Glomerular visceral epithelial cell (primary cell): ENCODE data around the gene ROR2.

ENCODE experiments used
- DNase-seq: peaks from one replicate; pipeline ENCODE4 v3.0.0-alpha.2; 2016; ENCODE audit errors: extremely low spot score

The ROR2 gene

DNA sequence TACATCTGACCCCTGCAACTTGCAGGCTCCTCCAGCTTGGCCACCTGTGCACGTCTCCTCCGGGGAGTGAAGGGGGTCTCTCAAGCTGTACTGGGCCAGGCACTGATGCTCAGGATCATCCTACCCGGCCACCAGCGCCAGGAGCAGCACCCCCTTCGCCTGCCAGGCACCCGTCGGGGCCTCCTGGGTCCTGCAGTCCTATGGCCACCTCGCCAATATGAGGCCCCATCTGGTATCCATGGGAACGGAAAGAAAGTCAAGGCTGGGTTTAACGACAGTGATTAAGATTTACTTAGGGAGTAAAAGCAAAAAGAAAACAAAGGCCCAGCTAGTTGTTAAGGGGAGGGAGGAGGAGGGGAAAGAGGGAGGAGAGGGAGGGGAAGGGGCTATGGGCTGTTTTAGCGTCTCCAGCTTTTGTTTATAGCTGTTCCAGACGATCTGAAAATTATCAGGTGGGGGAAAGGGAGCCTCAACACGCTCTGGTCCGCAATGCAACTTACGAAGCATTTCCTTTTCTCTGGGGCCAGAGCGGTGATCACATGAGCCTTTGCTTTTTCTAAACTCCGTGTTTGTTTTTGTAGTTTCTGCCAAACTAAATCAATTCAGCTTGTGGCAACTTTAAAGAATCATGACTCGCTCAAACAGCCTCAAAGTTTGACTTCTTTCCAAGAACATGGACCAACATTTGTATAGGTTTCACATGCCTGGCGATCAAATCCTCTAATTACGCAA, 132.4 kb downstream of the ROR2 start:
- DNase-seq: no peak

DNA sequence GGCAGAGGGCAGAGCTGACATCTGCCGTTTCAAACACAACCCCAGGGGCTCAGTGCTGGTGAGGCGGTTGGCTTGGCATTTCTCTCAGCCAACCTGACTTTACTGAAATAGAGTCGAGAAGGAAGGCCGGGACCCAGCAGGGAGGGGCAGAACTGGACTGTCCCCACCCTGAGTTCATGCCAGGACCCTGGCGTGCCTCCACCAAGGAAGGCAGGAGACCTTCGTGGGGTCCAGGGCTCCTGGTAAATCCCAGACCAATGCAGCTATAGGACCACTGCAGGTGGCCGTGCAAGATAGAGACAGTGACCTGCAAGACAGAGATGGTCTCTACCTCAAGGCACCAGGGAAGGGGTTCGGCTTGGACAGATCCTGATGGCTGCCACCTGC, 132.9 kb downstream of the ROR2 start:
- DNase-seq: no peak

DNA sequence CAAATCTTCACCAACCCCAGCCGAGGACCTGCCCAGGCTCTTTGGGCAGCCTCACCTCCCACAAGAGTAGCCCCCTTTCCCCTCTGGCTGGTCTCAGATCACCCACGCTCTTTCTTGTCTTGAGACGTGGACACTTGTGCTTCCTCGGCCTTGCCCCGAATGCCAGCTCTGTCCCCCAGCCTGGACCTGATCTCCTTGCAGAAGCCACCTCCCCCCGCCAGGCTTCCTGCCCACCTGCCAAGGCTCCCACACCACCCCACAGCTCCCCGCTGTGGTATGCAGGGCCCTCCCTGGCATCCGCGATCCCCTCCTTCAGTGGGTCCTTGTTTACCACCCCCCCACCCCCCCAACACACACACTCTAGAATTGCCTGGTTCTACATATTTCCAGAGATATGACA, 133.7 kb downstream of the ROR2 start:
- DNase-seq: no peak

DNA sequence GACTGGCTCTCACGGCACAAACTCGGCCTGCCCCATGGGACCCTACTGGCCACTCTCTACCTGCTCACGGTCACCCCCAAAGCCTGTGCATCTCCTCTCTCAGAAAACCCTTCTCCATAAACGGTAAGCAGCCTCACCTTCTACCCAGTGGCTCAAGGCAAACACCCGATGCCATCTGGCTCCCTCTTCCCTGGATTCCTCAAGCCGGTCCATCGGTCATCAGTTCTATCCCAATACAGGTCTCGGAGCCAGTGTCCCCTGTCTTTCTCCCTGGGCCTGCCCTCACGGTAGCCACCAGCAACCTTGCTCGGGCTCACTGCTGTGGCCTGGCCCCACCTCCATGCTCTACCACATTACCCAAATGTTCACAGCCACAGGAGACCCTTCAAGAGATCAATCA, 134.1 kb downstream of the ROR2 start:
- no peak for DNase-seq

GRCh38 chr9:91814753-91815152, 135.3 kb downstream of the ROR2 start:
- no peak for DNase-seq

- no peak for DNase-seq
Observed at GRCh38 chr9:91814201-91814600, 135.8 kb downstream of the ROR2 start.

DNA sequence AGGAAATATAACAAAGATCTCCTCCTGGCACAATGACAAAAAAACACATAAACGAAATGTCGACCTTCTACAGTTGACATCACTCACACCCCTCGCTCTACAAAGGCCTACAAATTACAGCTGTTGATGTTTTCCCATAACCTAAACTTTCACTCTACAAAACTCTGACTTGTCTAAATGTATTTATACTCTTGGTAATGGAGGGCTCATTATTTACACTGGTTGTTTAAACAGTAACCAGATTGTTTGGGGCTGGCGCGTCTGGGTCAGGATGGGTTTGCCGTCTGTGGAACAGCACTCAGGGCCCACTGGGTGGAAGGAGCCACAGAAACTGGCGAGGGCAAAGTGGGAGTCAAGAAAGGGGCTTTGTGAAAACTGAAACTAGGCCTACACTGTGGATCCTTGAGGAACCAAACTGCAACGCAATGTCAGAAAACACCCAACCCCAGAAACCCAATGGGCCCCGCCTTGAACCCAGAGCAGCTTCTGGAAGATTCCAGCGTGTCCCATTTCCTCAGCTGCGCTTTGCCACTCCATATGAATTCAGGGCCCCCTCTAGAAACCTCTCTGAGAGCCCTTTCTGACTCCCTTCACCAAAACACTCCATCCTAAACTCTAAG, 136.7 kb downstream of the ROR2 start:
- no peak for DNase-seq

DNA sequence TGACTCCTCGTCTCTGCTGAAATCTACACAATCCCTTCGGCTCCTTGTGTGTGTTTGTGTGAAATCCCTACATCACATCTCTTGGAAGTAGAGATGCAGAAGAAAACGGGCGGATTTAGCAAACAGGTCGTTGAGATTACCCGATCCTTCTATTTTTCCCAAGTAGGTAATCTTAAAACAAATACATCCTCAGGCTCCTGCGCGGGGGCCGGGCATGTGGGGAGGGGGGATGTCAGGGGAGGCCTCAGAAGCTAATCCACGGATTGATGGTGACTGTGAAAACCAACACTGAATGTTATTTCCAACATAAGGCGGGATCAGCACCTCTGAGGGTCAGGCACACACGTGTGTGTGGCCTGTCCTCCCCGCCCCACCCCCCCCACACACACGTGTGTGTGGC, 137.8 kb downstream of the ROR2 start:
- DNase-seq: no peak

GRCh38 chr9:91811024-91811909, 138.8 kb downstream of the ROR2 start:
- no peak for DNase-seq

GRCh38 chr9:91810286-91810905, 139.6 kb downstream of the ROR2 start:
- no peak for DNase-seq

GRCh38 chr9:91809581-91810285, 140.3 kb downstream of the ROR2 start:
- no peak for DNase-seq

DNA sequence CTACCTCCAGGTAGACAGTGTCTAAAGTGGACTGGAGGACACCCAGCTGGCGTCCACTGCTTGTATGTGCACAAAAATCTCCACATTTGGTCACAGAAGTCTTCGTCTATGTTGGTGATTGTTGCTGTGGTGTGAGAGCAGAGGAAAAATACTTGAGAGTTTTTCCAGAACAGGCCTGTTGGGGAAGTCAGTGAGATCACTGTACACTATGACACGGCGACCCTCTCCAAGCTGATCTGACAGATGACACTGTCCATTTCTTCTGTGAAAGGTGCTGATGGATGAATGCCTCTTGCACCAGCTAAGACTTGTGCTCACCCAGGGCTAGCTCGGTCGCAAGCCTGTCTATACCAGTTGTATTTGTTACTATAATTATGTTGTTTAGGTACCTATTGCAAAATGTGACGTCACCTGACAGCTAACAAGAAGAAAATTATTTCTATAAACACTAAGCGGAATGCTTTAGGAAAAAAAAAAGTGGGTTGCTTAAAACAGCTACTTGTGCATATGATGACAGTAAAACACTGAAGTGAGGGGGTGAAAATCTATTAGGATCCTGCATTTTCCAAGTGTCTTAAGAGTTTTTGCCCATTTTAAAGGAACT, 142.3 kb downstream of the ROR2 start:
- DNase-seq: no peak

DNA sequence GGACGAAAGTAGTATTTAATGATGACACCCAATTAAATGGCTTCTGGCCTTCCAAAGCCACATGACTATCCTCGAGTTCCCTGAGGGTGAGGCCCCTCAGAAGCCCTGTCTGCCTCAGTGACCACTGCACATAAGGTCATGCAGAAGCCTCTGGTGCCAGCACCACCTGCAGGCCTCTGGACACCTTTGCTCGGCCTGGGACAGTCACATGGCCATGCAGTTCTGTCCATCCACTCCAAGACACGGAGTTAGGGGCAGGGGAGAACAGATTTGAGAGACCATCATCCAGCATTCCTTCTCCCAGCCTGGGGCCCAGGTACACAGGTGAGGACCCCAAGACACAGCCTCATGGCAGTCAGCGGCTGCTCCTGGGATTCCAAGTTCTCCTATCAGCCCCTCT, 145.0 kb downstream of the ROR2 start:
- no peak for DNase-seq

DNA sequence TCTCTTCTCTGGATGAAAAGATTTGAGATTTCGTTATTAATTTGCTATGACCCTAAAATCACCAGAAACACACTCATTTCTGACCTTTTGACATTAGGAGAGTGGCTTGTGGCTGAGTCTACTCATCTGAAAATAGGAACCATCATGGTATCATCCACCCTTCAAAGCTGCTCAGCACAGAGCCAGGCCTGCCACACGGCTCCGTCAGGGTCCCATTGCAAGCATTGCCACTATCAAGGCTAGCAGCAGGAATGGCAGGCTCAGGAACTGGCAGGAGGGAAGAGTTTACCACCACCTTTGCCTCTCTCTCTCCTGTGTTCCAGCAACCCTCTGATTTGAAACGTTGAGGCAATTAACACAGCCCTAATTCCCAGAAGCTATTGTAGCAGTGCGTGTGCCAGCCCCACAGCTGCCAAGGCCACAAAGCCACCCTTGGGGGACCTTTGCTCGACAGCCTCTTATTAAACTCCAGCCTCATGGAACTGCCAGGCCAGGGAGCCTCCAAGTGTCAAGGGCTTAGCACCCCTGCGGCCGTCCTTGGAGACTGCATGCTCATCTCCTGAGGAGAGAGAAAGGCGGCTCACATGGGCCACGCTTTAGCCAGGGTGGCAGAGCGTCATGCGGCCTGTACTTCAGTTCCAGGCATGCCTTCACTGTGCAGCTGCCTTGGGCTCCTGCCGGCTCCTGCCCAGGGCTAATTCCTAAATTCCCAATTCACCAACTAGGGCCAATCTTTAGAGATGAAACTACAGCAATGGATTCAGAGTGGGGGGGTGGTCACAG, 145.9 kb downstream of the ROR2 start:
- no peak for DNase-seq

DNA sequence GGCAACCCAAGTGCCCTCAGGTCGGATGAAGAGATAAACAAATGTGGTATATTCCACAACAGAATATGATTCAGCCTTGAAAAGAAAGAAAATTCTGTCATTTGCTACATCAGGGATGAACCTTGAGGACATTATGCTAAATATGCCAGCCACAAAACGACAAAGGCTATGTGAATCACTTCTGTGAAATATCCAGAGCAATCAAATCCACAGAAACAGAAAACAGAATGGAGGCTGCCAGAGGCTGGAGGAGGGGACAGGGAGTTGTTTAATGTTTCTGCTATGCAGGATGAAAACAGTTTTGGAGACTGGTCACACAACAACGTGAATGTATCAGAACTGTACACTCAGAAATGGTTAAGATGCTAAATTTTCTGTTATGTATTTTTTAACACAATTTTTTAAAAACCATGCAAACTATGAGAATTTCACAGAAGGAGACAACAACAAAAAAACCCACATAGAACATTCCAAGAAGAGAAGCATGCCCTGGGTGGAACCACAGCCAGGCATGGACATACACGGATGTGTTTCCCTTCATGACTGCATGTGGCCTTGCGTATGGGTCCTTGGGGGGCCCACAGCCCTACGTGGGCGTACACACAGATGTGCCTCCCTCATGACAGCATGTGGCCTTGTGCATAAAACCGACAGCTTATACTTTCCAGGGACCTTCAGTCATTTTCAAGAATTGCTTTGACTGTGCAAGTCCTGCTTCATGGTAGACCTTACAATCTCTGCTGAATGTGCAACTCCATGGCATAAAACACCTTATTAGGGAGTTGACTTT, 146.7 kb downstream of the ROR2 start:
- DNase-seq: no peak

GRCh38 chr9:91802391-91802790, 147.6 kb downstream of the ROR2 start:
- DNase-seq: no peak

GRCh38 chr9:91800473-91801030, 149.5 kb downstream of the ROR2 start:
- DNase-seq: no peak

GRCh38 chr9:91799113-91799744, 150.8 kb downstream of the ROR2 start:
- no peak for DNase-seq
